LNCAP (cell line): ENCODE data around the gene ADGRG2.
A peak's percentile ranks its signal among the peaks of the same experiment; 100 is the strongest.

Experiments used
- TF ChIP-seq, protein P1 (sequence below): fragments of 450-650 bp; IDR thresholded peaks from 2 replicates; pipeline ENCODE4 v1.5.1; 2017; ENCODE audit warnings: mild to moderate bottlenecking

Gene ADGRG2, protein sequence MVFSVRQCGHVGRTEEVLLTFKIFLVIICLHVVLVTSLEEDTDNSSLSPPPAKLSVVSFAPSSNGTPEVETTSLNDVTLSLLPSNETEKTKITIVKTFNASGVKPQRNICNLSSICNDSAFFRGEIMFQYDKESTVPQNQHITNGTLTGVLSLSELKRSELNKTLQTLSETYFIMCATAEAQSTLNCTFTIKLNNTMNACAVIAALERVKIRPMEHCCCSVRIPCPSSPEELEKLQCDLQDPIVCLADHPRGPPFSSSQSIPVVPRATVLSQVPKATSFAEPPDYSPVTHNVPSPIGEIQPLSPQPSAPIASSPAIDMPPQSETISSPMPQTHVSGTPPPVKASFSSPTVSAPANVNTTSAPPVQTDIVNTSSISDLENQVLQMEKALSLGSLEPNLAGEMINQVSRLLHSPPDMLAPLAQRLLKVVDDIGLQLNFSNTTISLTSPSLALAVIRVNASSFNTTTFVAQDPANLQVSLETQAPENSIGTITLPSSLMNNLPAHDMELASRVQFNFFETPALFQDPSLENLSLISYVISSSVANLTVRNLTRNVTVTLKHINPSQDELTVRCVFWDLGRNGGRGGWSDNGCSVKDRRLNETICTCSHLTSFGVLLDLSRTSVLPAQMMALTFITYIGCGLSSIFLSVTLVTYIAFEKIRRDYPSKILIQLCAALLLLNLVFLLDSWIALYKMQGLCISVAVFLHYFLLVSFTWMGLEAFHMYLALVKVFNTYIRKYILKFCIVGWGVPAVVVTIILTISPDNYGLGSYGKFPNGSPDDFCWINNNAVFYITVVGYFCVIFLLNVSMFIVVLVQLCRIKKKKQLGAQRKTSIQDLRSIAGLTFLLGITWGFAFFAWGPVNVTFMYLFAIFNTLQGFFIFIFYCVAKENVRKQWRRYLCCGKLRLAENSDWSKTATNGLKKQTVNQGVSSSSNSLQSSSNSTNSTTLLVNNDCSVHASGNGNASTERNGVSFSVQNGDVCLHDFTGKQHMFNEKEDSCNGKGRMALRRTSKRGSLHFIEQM

DNA sequence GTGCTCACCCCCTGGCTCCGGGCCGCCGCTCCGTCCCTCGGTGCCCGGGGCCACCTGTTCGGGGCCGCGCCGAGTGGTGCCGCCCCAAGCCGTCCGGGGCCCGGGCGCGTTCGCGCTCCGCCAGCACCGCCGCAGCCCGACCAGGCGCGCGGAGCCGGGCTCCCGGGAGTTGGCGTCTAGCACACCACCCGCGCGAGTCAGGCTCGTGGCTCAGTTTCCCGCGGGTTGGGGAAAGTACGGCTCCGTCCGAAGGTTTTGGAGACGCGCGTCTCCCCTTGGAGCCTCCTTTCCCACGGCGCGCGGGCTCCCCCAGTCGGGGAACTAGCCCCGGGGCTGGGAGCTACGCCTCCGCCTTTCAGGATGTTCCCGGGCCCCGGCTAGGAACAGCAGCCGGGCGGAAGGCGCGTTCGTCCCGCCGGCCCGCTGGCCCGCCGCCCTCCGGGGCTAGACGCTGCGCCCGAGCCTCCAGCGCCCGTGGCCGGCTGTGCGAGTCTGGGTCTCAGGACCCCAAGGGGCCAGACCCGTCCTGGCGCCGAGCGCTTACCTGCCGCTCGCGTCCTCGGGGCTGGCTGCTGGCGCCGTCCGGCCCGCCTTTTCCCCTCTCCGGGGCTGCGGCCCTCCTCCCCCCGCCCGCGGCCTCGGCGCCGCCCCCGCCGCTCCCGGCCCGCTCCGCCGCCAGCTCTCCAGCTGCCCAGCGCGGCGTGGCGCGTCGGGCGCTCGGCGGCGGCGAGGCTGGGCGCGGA lies at the start of gene ADGRG2:
ADGRG2 (minus strand) TSS at position 571 of the 743 bp plus-strand sequence. CDS start 53,634 bp downstream, outside the sequence.
- TF ChIP-seq, protein P1, sequence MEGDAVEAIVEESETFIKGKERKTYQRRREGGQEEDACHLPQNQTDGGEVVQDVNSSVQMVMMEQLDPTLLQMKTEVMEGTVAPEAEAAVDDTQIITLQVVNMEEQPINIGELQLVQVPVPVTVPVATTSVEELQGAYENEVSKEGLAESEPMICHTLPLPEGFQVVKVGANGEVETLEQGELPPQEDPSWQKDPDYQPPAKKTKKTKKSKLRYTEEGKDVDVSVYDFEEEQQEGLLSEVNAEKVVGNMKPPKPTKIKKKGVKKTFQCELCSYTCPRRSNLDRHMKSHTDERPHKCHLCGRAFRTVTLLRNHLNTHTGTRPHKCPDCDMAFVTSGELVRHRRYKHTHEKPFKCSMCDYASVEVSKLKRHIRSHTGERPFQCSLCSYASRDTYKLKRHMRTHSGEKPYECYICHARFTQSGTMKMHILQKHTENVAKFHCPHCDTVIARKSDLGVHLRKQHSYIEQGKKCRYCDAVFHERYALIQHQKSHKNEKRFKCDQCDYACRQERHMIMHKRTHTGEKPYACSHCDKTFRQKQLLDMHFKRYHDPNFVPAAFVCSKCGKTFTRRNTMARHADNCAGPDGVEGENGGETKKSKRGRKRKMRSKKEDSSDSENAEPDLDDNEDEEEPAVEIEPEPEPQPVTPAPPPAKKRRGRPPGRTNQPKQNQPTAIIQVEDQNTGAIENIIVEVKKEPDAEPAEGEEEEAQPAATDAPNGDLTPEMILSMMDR: peak; percentile 15; the same call in 1 of the 2 replicates

DNA sequence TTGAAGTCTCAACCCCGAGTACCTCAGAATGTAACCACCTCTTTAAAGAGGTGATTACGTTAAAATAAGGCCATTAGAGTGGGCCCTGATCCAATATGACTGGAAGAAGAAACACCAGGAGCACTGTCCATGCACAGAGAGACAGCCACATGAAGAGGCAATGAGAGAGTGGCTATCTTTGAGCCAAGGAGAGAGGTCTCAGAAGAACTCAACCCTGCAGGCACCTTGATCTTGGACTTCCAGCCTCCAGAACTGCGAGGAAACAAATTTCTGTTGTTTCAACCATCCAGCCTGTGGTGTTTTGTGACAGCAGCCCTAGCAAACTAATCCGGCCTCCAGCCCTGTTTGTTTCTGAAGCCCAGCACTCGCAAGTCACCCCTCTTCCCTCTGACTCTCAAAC lies 46.3 kb upstream of the ADGRG2 start:
- TF ChIP-seq, protein P1: no peak

DNA sequence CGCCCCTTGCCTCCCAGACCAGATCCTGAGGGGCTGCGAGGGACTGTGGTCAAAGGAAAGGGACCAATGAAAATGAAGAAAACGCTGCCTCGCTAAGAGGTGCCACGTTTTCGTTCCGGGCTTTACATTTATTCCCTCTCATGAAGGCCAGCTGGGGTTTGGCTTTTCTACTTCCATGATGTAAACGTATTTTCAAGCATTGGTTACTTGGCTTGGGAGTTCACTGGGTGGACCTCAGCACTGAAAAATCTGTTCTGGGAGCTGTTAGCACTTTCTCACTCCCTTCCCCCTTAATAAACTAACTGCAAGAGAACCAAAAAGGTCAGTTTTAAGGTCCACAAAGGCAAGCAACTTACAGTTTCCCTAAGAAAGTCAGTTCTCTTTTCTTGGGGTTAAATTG lies 40.6 kb upstream of the ADGRG2 start:
- TF ChIP-seq, protein P1: no peak

DNA sequence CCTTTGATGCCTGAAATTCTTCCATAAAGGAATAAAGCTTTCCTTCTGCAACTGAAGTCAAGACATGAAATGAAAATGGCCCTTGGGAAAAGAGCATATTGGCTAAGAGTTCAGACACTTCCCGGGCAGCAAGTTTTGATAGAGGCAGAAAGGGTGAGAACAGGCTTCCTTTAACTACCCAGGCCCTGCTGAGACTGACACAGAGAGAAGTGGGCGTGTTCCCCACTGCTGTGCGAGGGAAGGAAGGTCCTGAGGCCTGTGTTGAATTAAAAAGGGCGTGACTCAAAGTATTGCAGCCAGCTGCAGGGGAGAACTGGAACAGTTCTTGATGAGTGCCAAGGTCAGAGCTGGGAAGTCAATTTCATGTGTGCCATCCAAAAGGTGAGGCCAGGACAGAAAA lies 33.9 kb upstream of the ADGRG2 start:
- TF ChIP-seq, protein P1: no peak

DNA sequence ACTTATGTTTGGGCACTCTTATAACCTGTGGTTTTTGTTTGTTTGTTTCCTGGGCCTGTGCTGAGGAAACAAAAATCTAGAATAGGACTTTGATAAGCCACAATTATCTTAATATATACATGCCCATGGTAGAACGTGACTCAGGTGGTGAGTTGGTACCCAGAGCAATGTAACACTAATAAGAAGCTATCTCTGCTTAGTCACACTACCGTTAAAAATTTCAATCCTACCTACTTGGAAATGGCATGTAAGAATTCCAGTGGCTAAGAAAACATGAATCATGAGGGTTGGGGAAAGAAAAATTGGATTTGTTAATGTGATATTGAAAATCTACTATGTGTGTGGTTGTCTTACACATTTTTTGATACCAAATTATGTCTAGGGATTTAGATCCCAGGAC lies 30.5 kb upstream of the ADGRG2 start:
- TF ChIP-seq, protein P1: no peak

DNA sequence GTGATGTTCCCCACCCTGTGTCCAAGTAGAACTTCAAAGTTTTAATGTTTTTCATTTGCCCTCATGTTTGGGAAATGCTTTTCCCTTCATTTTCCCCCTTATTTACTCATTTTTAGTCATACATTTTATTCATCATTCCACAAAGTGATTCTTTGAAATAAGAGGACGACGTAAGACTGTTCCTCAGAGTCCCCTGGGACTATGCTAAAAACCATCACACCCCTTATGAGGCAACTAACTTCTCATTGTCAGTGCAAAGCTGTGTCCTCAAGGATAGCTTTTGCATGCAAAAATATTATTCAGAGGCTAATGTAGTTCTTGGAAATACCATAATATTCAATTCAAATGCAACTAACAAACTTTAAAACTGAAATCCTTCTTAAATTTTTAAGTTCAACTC lies 14.8 kb upstream of the ADGRG2 start:
- TF ChIP-seq, protein P1: no peak

DNA sequence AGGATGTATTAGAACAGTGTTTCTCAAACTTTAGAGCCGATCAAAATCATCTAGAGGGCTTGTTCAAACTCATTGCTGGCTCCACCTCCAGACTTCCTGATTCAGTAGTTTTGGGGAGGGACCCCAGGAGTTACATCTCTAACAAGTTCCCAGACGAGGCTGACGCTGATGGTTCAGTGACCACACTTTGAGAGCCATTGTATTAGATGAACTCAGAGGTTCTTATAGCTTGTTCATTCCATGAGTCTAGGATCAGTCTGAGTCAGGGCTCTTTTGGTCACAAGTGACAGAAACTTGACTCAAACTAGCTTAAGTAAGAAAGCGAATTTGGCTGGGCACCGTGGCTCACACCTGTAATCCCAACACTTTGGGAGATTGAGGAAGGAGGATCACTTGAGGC lies 11.5 kb upstream of the ADGRG2 start:
- TF ChIP-seq, protein P1: no peak
